GM23338 (cell line): ENCODE measurements around the gene SVIP. TPM values are rescaled to one million over a fixed set of nuclear protein-coding genes. Genes with fewer than 3 reads are reported as not detected.

Source experiments
- ATAC-seq: fragments of 200-7000 bp; cut with Tn5 transposase; 3 replicates; pipeline ENCODE4 v1.9.1; 2020
- DNase-seq: peaks from one replicate; pipeline ENCODE4 v3.0.0-alpha.2; 2015; ENCODE audit warnings: low spot score
- H2AFZ ChIP-seq: fragments of 200-600 bp; sonication (generic); 2 replicates; pipeline ENCODE4 v1.8.0; 2016; ENCODE audit warnings: antibody characterized with exemption, mild to moderate bottlenecking, moderate library complexity
- H3F3A ChIP-seq: fragments of 200-600 bp; sonication (generic); replicated peaks from 2 replicates; pipeline ENCODE4 v1.8.0; 2017; ENCODE audit warnings: antibody characterized with exemption, mixed run types, low read depth
- H3K27ac ChIP-seq: fragments of 200-600 bp; sonication (generic); 2 replicates; pipeline ENCODE4 v1.6.1; 2016; ENCODE audit warnings: low read depth
- H3K27me3 ChIP-seq: fragments of 200-600 bp; sonication (generic); 2 replicates; pipeline ENCODE4 v1.8.0; 2016; ENCODE audit warnings: mild to moderate bottlenecking, mixed run types, moderate library complexity; ENCODE audit not compliant: insufficient read depth
- H3K36me3 ChIP-seq: fragments of 200-600 bp; sonication (generic); 2 replicates; pipeline ENCODE4 v1.8.0; 2016; ENCODE audit warnings: mild to moderate bottlenecking; ENCODE audit not compliant: insufficient read depth
- H3K4me1 ChIP-seq: fragments of 200-600 bp; sonication (generic); 2 replicates; pipeline ENCODE4 v1.8.0; 2016; ENCODE audit warnings: mild to moderate bottlenecking, moderate library complexity; ENCODE audit not compliant: insufficient read depth
- H3K4me2 ChIP-seq: fragments of 200-600 bp; sonication (generic); 2 replicates; pipeline ENCODE4 v1.7.1; 2017; ENCODE audit warnings: mixed run types
- H3K4me3 ChIP-seq: fragments of 200-600 bp; sonication (generic); 2 replicates; pipeline ENCODE4 v1.6.1; 2016; ENCODE audit warnings: mixed run types
- H3K79me2 ChIP-seq: fragments of 200-600 bp; sonication (generic); replicated peaks from 2 replicates; pipeline ENCODE4 v1.8.0; 2017; ENCODE audit warnings: mild to moderate bottlenecking; ENCODE audit not compliant: insufficient read depth
- H3K9me2 ChIP-seq: fragments of 200-600 bp; sonication (generic); 2 replicates; pipeline ENCODE4 v1.8.0; 2017; ENCODE audit not compliant: insufficient read depth
- H4K20me1 ChIP-seq: fragments of 200-600 bp; sonication (generic); replicated peaks from 2 replicates; pipeline ENCODE4 v1.8.0; 2017; ENCODE audit warnings: mild to moderate bottlenecking; ENCODE audit not compliant: insufficient read depth
- H3K27ac Mint-ChIP-seq: 2 replicates; pipeline ENCODE4 v1.8.0; 2020; ENCODE audit warnings: inconsistent platforms, mild to moderate bottlenecking, moderate library complexity, mixed read lengths
- H3K27me3 Mint-ChIP-seq: 3 replicates; pipeline ENCODE4 v1.8.0; 2022; ENCODE audit warnings: low read depth, mild to moderate bottlenecking, moderate library complexity, mixed read lengths, inconsistent platforms; ENCODE audit not compliant: insufficient read depth, poor library complexity
- H3K36me3 Mint-ChIP-seq: 3 replicates; pipeline ENCODE4 v1.8.0; 2021; ENCODE audit warnings: low read depth, mild to moderate bottlenecking, inconsistent platforms, moderate library complexity, mixed read lengths
- H3K4me1 Mint-ChIP-seq: 3 replicates; pipeline ENCODE4 v1.8.0; 2020; ENCODE audit warnings: mild to moderate bottlenecking, inconsistent platforms, mixed read lengths
- H3K4me3 Mint-ChIP-seq: 3 replicates; pipeline ENCODE4 v1.8.0; 2021; ENCODE audit warnings: moderate library complexity, mild to moderate bottlenecking, inconsistent platforms, mixed read lengths
- H3K9me3 Mint-ChIP-seq: 3 replicates; pipeline ENCODE4 v1.8.0; 2020; ENCODE audit warnings: moderate library complexity, mild to moderate bottlenecking, inconsistent platforms, mixed read lengths
- CREB1 ChIP-seq: fragments of 250-450 bp; sonication (Bioruptor Pico); IDR thresholded peaks from 2 replicates; pipeline ENCODE4 v1.5.0; 2020; ENCODE audit warnings: low read depth, mild to moderate bottlenecking, moderate library complexity
- CTCF ChIP-seq, 2 experiments: fragments of 200-600 bp in 1 of 2; sonication (generic) in 1 of 2; conservative IDR thresholded peaks; 2 replicates each; pipeline versions ENCODE4 v1.5.1 to v1.6.1; 2016 to 2017; ENCODE audit warnings: antibody characterized with exemption in 2 of 2, low read depth in 2 of 2, mild to moderate bottlenecking in 2 of 2, moderate library complexity in 1 of 2
- ETS1 ChIP-seq: IDR thresholded peaks from 2 replicates; pipeline ENCODE4 v1.6.1; 2016; ENCODE audit warnings: antibody characterized with exemption
- EZH2 ChIP-seq: fragments of 200-600 bp; sonication (generic); IDR thresholded peaks from one replicate; pipeline ENCODE4 v1.8.0; 2017; ENCODE audit warnings: antibody characterized with exemption, mild to moderate bottlenecking, low read depth; ENCODE audit not compliant: unreplicated experiment
- EZH2phosphoT487 ChIP-seq: fragments of 200-600 bp; sonication (generic); IDR thresholded peaks from one replicate; pipeline ENCODE4 v1.8.1; 2018; ENCODE audit warnings: antibody characterized with exemption; ENCODE audit not compliant: unreplicated experiment
- JUNB ChIP-seq: IDR thresholded peaks from one replicate; pipeline ENCODE4 v1.6.1; 2016; ENCODE audit warnings: antibody characterized with exemption; ENCODE audit not compliant: unreplicated experiment
- NANOG ChIP-seq: IDR thresholded peaks from 2 replicates; pipeline ENCODE4 v1.6.1; 2016; ENCODE audit warnings: antibody characterized with exemption, borderline replicate concordance
- POLR2AphosphoS5 ChIP-seq: IDR thresholded peaks from 2 replicates; pipeline ENCODE4 v1.6.1; 2016; ENCODE audit warnings: antibody characterized with exemption, low read depth
- REST ChIP-seq: IDR thresholded peaks from one replicate; pipeline ENCODE4 v1.6.1; 2018; ENCODE audit warnings: antibody characterized with exemption; ENCODE audit not compliant: unreplicated experiment
- STAT1 ChIP-seq: IDR thresholded peaks from one replicate; pipeline ENCODE4 v1.6.1; 2016; ENCODE audit warnings: antibody characterized with exemption; ENCODE audit not compliant: unreplicated experiment
- ZNF114 ChIP-seq: fragments of 250-450 bp; sonication (Bioruptor Pico); IDR thresholded peaks from 2 replicates; pipeline ENCODE4 v1.5.0; 2020; ENCODE audit warnings: mild to moderate bottlenecking, moderate library complexity
- ZNF331 ChIP-seq: fragments of 250-450 bp; sonication (Bioruptor Pico); IDR thresholded peaks from 2 replicates; pipeline ENCODE4 v1.5.0; 2020; ENCODE audit warnings: low read depth, mild to moderate bottlenecking, moderate library complexity
- ZNF462 ChIP-seq: fragments of 250-450 bp; sonication (Bioruptor Pico); IDR thresholded peaks from 2 replicates; pipeline ENCODE4 v1.5.0; 2020; ENCODE audit warnings: mild to moderate bottlenecking, moderate library complexity
- polyA plus RNA-seq: library from polyadenylated mRNA; unstranded; fragments of >200 nt; fragmentation: Nextera tagmentation; extraction: Ambion mirVana; gene quantifications from 2 replicates; pipeline ENCODE4 v1.2.1, GENCODE V29; 2016
- total RNA-seq: library from RNA; depleted of rRNA; stranded (reverse); fragments of >200 nt; shearing (Covaris generic); gene quantifications from 2 replicates; pipeline ENCODE4 v1.2.3, GENCODE V29; 2014

SVIP gene
- total and polyA plus RNA-seq, 2 experiments from 2014 or later = 4.1 to 13.5 TPM

DNA sequence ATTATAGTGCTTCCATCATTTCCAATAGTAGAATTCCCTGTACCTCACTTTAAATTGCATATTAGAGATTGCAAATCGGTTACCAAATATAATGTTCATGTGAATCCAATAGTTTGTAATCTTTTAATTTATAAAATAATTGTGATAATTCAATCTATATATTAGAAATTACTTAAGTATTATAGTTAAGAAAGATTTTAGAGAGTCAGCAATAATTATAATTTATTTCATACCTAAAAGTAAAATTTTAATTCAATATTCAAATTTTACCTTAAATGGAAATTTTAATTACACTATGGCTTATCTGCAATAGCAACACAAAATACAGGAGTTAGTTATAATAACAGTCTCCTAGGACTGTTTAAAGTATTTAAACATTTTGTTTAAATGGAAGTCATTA is 17.1 kb upstream of the SVIP start:
- DNase-seq (no peak), ATAC-seq (no peak)
- H3K9me3 Mint-ChIP-seq = peaks cover 16% of the 10 kb centered on the region; the same call in 2 of the 3 replicates
- no peaks in the 10 kb centered on the region for H3K4me1 Mint-ChIP-seq
- Histone ChIP-seq H3K4me3 (no peak overlapping the region), H3K4me2 (no peak overlapping the region), H3K79me2 (no peaks in the 10 kb centered on the region), H3K36me3 (no peaks in the 10 kb centered on the region), H3K27ac (no peak overlapping the region), H2AFZ (no peak overlapping the region), H3K4me1 (no peaks in the 10 kb centered on the region), H3K9me2 (peaks cover 9% of the 10 kb centered on the region; the same call in 1 of the 2 replicates), H3K27me3 (no peaks in the 10 kb centered on the region), H4K20me1 (no peaks in the 10 kb centered on the region), H3F3A (no peaks in the 10 kb centered on the region)
- H3K4me3 Mint-ChIP-seq = no peak overlapping the region
- 0 out of 3 replicates have a peak, but pooled peaks cover 7% of the 10 kb centered on the region for H3K36me3 Mint-ChIP-seq
- H3K27me3 Mint-ChIP-seq = no peaks in the 10 kb centered on the region
- H3K27ac Mint-ChIP-seq = no peak overlapping the region
- TF ChIP-seq ZNF462 (no peak), EZH2 (no peak), CREB1 (no peak), ZNF331 (no peak), EZH2phosphoT487 (no peak), STAT1 (no peak), JUNB (no peak), ETS1 (no peak), NANOG (no peak), CTCF (conservative IDR thresholded peaks at IDR 0.05; ENCODE audit: low read depth in 2 of 2) (no peak), REST (no peak), ZNF114 (no peak), POLR2AphosphoS5 (no peak)
